SK-N-MC (cell line): Measurements from ENCODE around the gene RAG1.

Experiments used
- DNase-seq: peaks from one replicate; pipeline ENCODE4 v3.0.0-alpha.2; 2011; ENCODE audit warnings: low read depth, low spot score
- H3K27ac ChIP-seq: fragments of 200-600 bp; sonication (generic); 2 replicates; pipeline ENCODE4 v1.5.1; 2016; ENCODE audit warnings: mixed run types
- H3K36me3 ChIP-seq: fragments of 200-600 bp; sonication (generic); 2 replicates; pipeline ENCODE4 v1.6.1; 2017; ENCODE audit warnings: antibody characterized with exemption, low read length, mixed read lengths; ENCODE audit not compliant: insufficient read depth
- H3K4me3 ChIP-seq: fragments of 200-600 bp; sonication (generic); 2 replicates; pipeline ENCODE4 v1.5.1; 2016
- H3K9ac ChIP-seq: fragments of 200-600 bp; sonication (generic); 2 replicates; pipeline ENCODE4 v1.8.0; 2017; ENCODE audit warnings: mixed run types, mixed read lengths; ENCODE audit not compliant: insufficient read length
- H3K9me3 ChIP-seq: fragments of 200-600 bp; sonication (generic); 2 replicates; pipeline ENCODE4 v1.6.1; 2017; ENCODE audit warnings: low read depth, mild to moderate bottlenecking, antibody characterized with exemption, low read length, moderate library complexity, mixed read lengths
- EZH2 ChIP-seq: fragments of 200-600 bp; sonication (generic); IDR thresholded peaks from one replicate; pipeline ENCODE4 v1.6.1; 2017; ENCODE audit warnings: antibody characterized with exemption
- FOXP2 ChIP-seq: optimal IDR thresholded peaks from 2 replicates; pipeline ENCODE3; 2011; ENCODE audit warnings: mild to moderate bottlenecking, moderate library complexity; ENCODE audit not compliant: insufficient read depth; ENCODE audit errors: extremely low read length, control extremely low read depth
- POLR2AphosphoS5 ChIP-seq: IDR thresholded peaks from 2 replicates; pipeline ENCODE4 v1.6.1; 2012; ENCODE audit warnings: mild to moderate bottlenecking, low read depth, low read length, borderline replicate concordance

The RAG1 gene

DNA sequence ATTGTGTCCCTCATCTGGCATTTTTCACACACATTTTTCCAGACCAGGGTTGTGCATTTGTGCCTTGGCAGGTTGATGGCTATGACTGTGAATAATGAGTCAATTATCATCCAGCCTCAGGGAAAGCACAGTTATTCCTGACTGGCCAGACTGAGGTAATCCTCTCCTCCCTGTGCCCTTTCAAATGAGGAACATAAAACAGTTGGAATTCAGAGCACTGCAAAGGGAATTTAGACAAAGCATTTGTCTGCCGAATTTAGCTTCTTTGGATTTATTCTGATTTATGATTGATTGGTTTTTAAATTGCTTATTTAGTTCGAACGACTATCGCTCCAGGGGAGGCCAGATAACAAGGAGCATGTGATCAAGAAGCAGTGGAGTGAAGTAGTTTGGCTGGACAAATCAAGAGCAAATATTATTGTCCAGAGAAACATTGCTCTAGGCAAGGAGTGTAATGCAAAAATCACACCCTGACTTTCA lies 61.0 kb downstream of the RAG1 start:
- Histone ChIP-seq H3K4me3 (no peak overlapping the region), H3K9me3 (no peaks in the 10 kb centered on the region), H3K36me3 (0 out of 2 replicates have a peak, but pooled peaks cover 2% of the 10 kb centered on the region), H3K27ac (no peak overlapping the region), H3K9ac (no peak overlapping the region)
- TF ChIP-seq EZH2, result no peak
- no peak for TF ChIP-seq FOXP2
- TF ChIP-seq POLR2AphosphoS5, result no peak
- no peak for DNase-seq
